Activated naive CD8-positive, alpha-beta T cell treated with anti-CD3 and anti-CD28 coated beads, Interleukin-2, amount 10 ng/mL, durations not matched to agents 7 days and 5 days (primary cell): ENCODE results near the gene CSMD2. TPM values are rescaled to one million over a fixed set of nuclear protein-coding genes. Genes with fewer than 3 reads are reported as not detected.

Experiments
- ATAC-seq: fragments of 150-1000 bp; cut with Tn5 transposase; one replicate; pipeline ENCODE4 v1.10.0; 2021; ENCODE audit warnings: low read depth, moderate library complexity
- POLR2A ChIA-PET: fragments of 350-600 bp; sonication (Branson Sonifier 250); formaldehyde crosslinking; loops from one replicate; lab custom pipeline; 2021; ENCODE audit warnings: antibody characterized with exemption; lab: Charles Lee
- DNase-seq: peaks from one replicate; pipeline ENCODE4 v3.0.0; 2021
- H3K27ac Mint-ChIP-seq: one replicate; pipeline ENCODE4 v1.8.0; 2022; ENCODE audit warnings: mild to moderate bottlenecking, mixed read lengths
- H3K27me3 Mint-ChIP-seq: one replicate; pipeline ENCODE4 v1.8.0; 2022; ENCODE audit warnings: mild to moderate bottlenecking, moderate library complexity, mixed read lengths
- H3K36me3 Mint-ChIP-seq: one replicate; pipeline ENCODE4 v1.8.0; 2021; ENCODE audit warnings: mild to moderate bottlenecking, mixed read lengths
- H3K4me1 Mint-ChIP-seq: one replicate; pipeline ENCODE4 v1.8.0; 2021; ENCODE audit warnings: mixed read lengths
- H3K4me3 Mint-ChIP-seq: one replicate; pipeline ENCODE4 v1.8.0; 2022; ENCODE audit warnings: mild to moderate bottlenecking, moderate library complexity, mixed read lengths
- H3K9me3 Mint-ChIP-seq: one replicate; pipeline ENCODE4 v1.8.0; 2021; ENCODE audit warnings: mixed read lengths
- total RNA-seq, 2 experiments: library from RNA; stranded (reverse); gene quantifications; one replicate each; pipeline ENCODE4 v1.2.3, GENCODE V29; 2021

CSMD2 gene
- total RNA-seq, 2 experiments from 2014 or later: not detected

GRCh38 chr1:33563699-33564098 is 601.3 kb downstream of the CSMD2 start:
- no peaks in the 10 kb centered on the region for H3K36me3 Mint-ChIP-seq
- no peak for DNase-seq
- H3K4me3 Mint-ChIP-seq: no peak overlapping the region
- no peak for ATAC-seq
- no peaks in the 10 kb centered on the region for H3K4me1 Mint-ChIP-seq
- no peak overlapping the region for H3K27ac Mint-ChIP-seq
- POLR2A ChIA-PET: no interaction called here
- peaks cover 23% of the 10 kb centered on the region for H3K27me3 Mint-ChIP-seq
- no peaks in the 10 kb centered on the region for H3K9me3 Mint-ChIP-seq

GRCh38 chr1:33562563-33562962 is 602.5 kb downstream of the CSMD2 start:
- no peaks in the 10 kb centered on the region for H3K4me1 Mint-ChIP-seq
- ATAC-seq: no peak
- H3K27ac Mint-ChIP-seq: no peak overlapping the region

DNA sequence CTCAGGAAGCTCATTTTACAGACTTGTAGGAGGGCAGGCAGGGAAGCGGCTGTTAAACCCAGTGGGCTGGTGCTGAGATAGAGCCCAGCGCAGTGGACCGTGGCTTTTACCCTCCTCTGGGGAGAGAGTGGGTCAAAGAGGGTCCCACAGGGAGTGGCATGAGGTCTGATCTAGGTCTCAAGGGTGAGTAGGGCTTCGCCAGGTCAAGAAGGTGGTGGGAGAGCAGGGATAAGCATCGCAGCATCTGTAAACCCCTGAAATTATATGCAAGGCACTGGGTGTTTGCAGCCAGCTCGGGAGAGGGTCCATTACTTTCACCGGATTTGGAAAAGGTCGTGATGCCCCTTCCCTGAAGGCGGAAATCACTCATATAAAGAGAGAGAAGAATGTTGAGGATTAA is 603.5 kb downstream of the CSMD2 start:
- Mint-ChIP-seq H3K9me3 (no peaks in the 10 kb centered on the region), H3K27ac (no peak overlapping the region), H3K36me3 (no peaks in the 10 kb centered on the region), H3K27me3 (peaks cover 19% of the 10 kb centered on the region), H3K4me3 (no peak overlapping the region), H3K4me1 (no peaks in the 10 kb centered on the region)
- ATAC-seq (no peak), DNase-seq (no peak)
- POLR2A ChIA-PET: no interaction called here

More at GRCh38 chr1:33562563-33562962, 602.5 kb downstream of the CSMD2 start:
- POLR2A ChIA-PET: no interaction called here
- DNase-seq: no peak
- H3K4me3 Mint-ChIP-seq: no peak overlapping the region
- H3K27me3 Mint-ChIP-seq: peaks cover 21% of the 10 kb centered on the region
- H3K9me3 Mint-ChIP-seq: no peaks in the 10 kb centered on the region
- H3K36me3 Mint-ChIP-seq: no peaks in the 10 kb centered on the region

GRCh38 chr1:33560680-33561079 is 604.4 kb downstream of the CSMD2 start:
- Mint-ChIP-seq H3K4me1 (no peaks in the 10 kb centered on the region), H3K36me3 (no peaks in the 10 kb centered on the region), H3K9me3 (no peaks in the 10 kb centered on the region), H3K27me3 (peaks cover 17% of the 10 kb centered on the region), H3K27ac (no peak overlapping the region), H3K4me3 (no peak overlapping the region)
- ATAC-seq (no peak), DNase-seq (no peak)
- POLR2A ChIA-PET: no interaction called here

DNA sequence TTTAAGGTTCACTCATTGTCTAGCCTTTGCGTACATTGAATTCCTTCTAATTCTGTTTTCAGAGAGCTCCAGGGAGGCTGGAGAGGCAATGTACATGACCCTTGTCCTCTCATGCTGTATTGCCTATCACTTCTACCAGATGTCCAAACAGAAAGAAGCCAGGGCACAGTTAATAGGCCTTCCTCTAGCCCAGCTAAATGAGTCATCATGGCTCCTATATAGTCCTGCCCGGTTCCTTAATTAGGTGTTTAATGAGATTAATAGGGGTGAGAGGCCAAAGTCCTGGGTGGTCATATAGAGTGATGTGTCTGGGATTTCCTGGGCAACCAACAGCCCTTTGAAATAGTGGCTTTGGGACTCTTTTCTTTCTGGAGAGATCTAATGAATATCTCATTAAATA is 616.3 kb downstream of the CSMD2 start:
- Mint-ChIP-seq H3K4me1 (no peaks in the 10 kb centered on the region), H3K27me3 (peaks cover 3% of the 10 kb centered on the region), H3K4me3 (no peak overlapping the region), H3K27ac (no peak overlapping the region), H3K36me3 (no peaks in the 10 kb centered on the region), H3K9me3 (peaks cover 5% of the 10 kb centered on the region)
- ATAC-seq (no peak), DNase-seq (no peak)
- POLR2A ChIA-PET: interaction anchor here (0.6 kb wide), 1 partner anchor 356 kb away, joined by 3 read pairs; no protein-coding TSS in a partner anchor

DNA sequence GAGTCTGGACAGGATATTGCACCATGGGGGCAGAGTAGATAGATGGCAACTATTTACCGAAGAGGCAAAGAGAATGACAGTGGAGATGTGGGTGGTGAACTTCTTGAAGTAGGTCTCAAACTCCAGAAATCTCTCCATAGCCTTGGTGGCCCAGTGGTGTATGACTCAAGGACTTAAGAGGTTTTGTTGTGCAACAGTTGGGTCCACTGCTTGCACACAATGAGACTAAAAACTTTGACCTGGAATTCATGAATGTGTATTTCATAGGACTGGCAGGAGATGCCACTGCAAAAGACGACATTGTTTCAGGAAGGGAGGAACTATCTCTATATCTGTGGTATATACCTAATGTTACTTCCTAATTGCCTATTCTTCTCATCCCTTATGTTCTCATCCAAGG is 616.7 kb downstream of the CSMD2 start:
- ATAC-seq (no peak), DNase-seq (no peak)
- Mint-ChIP-seq H3K27me3 (peaks cover 3% of the 10 kb centered on the region), H3K36me3 (no peaks in the 10 kb centered on the region), H3K4me1 (no peaks in the 10 kb centered on the region), H3K9me3 (peaks cover 5% of the 10 kb centered on the region), H3K27ac (no peak overlapping the region), H3K4me3 (no peak overlapping the region)
- POLR2A ChIA-PET: no interaction called here

- Mint-ChIP-seq H3K27me3 (peaks cover 3% of the 10 kb centered on the region), H3K27ac (no peak overlapping the region), H3K4me3 (no peak overlapping the region), H3K9me3 (peaks cover 5% of the 10 kb centered on the region), H3K36me3 (no peaks in the 10 kb centered on the region), H3K4me1 (no peaks in the 10 kb centered on the region)
- POLR2A ChIA-PET: no interaction called here
- no peak for ATAC-seq
- no peak for DNase-seq
These were observed 617.5 kb downstream of the CSMD2 start for GRCh38 chr1:33547576-33547975.

DNA sequence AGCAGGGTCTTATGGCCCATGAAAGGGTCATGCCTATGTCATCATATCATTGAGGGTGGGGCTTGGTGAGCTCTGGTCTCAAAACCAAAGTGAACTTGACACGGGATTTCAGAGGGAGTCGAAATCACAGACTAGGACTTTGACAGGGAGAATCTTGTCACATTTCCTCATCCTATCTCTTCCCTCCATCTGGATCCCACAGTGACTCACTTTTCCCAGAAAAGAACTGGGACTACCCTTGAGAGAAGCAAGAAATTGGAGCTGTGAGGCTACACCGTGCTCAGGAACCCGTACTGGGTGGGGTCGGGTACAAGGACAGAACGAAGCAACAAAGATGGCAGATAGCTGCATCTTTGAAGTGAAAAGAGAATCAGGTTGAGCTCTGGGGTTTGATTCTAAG is 623.1 kb downstream of the CSMD2 start:
- Mint-ChIP-seq H3K27me3 (no peaks in the 10 kb centered on the region), H3K4me3 (no peak overlapping the region), H3K9me3 (no peaks in the 10 kb centered on the region), H3K36me3 (no peaks in the 10 kb centered on the region), H3K4me1 (peaks cover 2% of the 10 kb centered on the region), H3K27ac (no peak overlapping the region)
- POLR2A ChIA-PET: no interaction called here
- ATAC-seq: no peak
- no peak for DNase-seq

DNA sequence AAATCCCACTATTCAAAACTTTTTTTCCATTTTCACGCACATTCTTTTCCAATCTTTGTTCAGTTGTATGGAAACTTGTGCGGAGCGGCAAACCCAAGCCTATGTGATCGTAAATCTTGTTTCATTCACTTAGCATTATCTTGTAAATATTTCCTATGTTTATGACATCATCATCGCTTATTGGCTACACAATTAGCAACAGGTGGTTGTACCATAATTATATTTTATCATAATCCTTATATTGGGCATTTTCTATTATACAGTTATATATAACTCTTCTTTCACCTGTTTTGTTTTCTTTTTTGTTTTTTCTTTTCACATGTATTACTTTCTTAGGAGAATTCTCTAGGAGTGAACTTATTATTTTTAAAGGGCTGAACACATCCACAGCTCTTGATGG is 627.1 kb downstream of the CSMD2 start:
- H3K4me1 Mint-ChIP-seq: peaks cover 2% of the 10 kb centered on the region
- H3K4me3 Mint-ChIP-seq: no peak overlapping the region
- no peak for DNase-seq
- POLR2A ChIA-PET: no interaction called here
- no peaks in the 10 kb centered on the region for H3K36me3 Mint-ChIP-seq
- no peaks in the 10 kb centered on the region for H3K9me3 Mint-ChIP-seq
- H3K27ac Mint-ChIP-seq: no peak overlapping the region
- no peaks in the 10 kb centered on the region for H3K27me3 Mint-ChIP-seq
- no peak for ATAC-seq

DNA sequence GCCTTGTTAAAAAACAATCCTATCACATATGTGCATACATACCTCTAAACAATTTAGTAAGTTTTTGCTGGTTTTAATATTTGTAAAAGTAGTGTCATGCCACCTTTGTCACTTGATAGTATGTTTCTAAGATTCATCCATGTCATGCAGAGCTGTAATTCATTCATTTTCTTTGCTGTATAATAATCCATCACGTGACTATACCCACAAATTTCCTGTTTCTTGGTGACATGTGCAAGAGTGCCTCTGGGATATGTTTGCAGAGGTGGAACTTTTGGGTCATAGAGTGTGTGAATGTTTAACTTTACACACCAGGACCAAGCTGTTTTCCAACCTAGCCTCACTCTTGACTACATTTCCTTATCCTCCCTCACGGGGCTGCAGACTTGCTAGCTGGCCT is 629.7 kb downstream of the CSMD2 start:
- POLR2A ChIA-PET: no interaction called here
- no peaks in the 10 kb centered on the region for H3K36me3 Mint-ChIP-seq
- no peak overlapping the region for H3K4me3 Mint-ChIP-seq
- H3K9me3 Mint-ChIP-seq: no peaks in the 10 kb centered on the region
- no peak overlapping the region for H3K27ac Mint-ChIP-seq
- ATAC-seq: no peak
- DNase-seq: no peak
- peaks cover 2% of the 10 kb centered on the region for H3K4me1 Mint-ChIP-seq
- peaks cover 7% of the 10 kb centered on the region for H3K27me3 Mint-ChIP-seq

DNA sequence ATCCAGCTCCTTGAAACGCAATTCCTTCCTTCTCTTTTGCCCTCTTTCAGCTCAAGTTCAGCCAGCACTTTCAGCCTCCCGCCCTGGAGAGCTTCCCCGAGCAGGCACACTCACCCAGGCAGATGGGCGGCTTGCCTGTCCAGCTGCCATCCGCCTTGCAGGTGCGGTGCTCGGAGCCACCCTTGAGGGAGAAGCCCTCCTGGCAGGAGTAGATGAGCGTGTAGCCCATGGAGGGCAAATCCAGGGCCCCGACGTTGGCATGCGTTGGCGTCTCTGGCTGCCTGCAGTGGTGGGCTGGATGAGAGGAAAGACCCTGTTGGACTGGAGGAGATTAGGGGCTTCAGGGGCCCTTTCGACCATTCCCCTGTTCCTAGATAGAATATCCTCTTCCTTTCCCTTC is 632.1 kb downstream of the CSMD2 start:
- no peak overlapping the region for H3K27ac Mint-ChIP-seq
- ATAC-seq: no peak

DNA sequence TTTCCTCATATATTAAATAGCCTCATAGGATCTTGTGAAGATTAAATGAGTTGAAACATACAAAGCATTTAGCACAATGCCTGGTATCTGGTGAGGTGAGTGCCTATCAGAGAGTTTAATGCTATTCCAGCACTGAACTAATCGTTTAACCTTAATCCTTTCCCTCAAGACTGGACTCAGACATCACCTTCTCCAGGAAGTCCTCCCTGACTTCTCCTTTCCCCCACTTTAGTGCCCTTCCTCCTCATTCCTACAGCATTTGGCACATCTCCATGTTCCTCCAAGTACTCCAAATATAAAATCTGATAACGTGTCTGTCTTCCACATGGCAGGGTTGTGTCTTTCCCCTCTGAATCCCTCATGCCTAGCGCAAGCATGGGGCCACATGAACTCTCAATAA is 632.8 kb downstream of the CSMD2 start:
- Mint-ChIP-seq H3K4me3 (no peak overlapping the region), H3K27me3 (peaks cover 21% of the 10 kb centered on the region), H3K4me1 (no peaks in the 10 kb centered on the region), H3K36me3 (no peaks in the 10 kb centered on the region), H3K9me3 (no peaks in the 10 kb centered on the region), H3K27ac (no peak overlapping the region)
- no peak for ATAC-seq
- POLR2A ChIA-PET: no interaction called here
- DNase-seq: no peak

More for the DNA sequence above, 632.1 kb downstream of the CSMD2 start:
- Mint-ChIP-seq H3K4me1 (no peaks in the 10 kb centered on the region), H3K36me3 (no peaks in the 10 kb centered on the region), H3K27me3 (peaks cover 20% of the 10 kb centered on the region), H3K4me3 (no peak overlapping the region), H3K9me3 (no peaks in the 10 kb centered on the region)
- POLR2A ChIA-PET: no interaction called here
- DNase-seq: no peak

- Mint-ChIP-seq H3K27ac (no peak overlapping the region), H3K9me3 (no peaks in the 10 kb centered on the region), H3K4me1 (no peaks in the 10 kb centered on the region), H3K4me3 (no peak overlapping the region), H3K27me3 (peaks cover 26% of the 10 kb centered on the region), H3K36me3 (no peaks in the 10 kb centered on the region)
- ATAC-seq (no peak), DNase-seq (no peak)
- POLR2A ChIA-PET: no interaction called here
These were observed 635.1 kb downstream of the CSMD2 start for GRCh38 chr1:33529957-33530356.

- ATAC-seq: no peak
- Mint-ChIP-seq H3K4me3 (no peak overlapping the region), H3K27me3 (peaks cover 26% of the 10 kb centered on the region), H3K27ac (no peak overlapping the region), H3K9me3 (no peaks in the 10 kb centered on the region), H3K36me3 (no peaks in the 10 kb centered on the region), H3K4me1 (no peaks in the 10 kb centered on the region)
- no peak for DNase-seq
- POLR2A ChIA-PET: no interaction called here
These were observed 637.1 kb downstream of the CSMD2 start for GRCh38 chr1:33527934-33528333.

DNA sequence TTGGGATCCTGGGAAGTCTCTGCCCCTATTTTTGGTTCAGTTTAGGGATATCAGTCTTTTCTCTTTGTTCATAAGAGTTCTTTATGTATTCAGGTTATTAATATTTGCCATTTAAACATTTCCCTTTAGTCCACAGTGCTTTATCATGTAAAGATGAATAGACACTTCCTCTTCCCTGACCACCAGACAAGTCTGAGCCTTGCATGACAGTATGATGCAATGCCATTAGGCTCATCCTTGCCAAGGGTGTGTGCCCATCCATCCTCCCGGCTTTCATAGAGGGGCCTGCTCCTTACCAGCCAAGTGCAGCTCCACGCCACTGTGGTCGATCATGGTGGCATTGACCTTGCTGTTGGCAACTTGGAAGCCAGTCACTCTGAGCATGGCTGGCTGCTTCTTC is 640.4 kb downstream of the CSMD2 start:
- Mint-ChIP-seq H3K4me1 (no peaks in the 10 kb centered on the region), H3K27ac (no peak overlapping the region), H3K9me3 (no peaks in the 10 kb centered on the region), H3K27me3 (peaks cover 17% of the 10 kb centered on the region), H3K36me3 (no peaks in the 10 kb centered on the region), H3K4me3 (no peak overlapping the region)
- POLR2A ChIA-PET: no interaction called here
- DNase-seq (no peak), ATAC-seq (no peak)
